GM18498 (cell line): ENCODE data around the gene QSOX2.
"Not testable (repeated sequence)": the region's sequence is repeated elsewhere in the genome, so short reads cannot be mapped to it uniquely, and the experiment has no call there.

Experiments used
- ATAC-seq: cut with Tn5 transposase; IDR thresholded peaks from one replicate; pipeline ENCODE4 v1.9.1; 2021; ENCODE audit warnings: mild to moderate bottlenecking, moderate library complexity; ENCODE audit not compliant: unreplicated experiment

Gene QSOX2

DNA sequence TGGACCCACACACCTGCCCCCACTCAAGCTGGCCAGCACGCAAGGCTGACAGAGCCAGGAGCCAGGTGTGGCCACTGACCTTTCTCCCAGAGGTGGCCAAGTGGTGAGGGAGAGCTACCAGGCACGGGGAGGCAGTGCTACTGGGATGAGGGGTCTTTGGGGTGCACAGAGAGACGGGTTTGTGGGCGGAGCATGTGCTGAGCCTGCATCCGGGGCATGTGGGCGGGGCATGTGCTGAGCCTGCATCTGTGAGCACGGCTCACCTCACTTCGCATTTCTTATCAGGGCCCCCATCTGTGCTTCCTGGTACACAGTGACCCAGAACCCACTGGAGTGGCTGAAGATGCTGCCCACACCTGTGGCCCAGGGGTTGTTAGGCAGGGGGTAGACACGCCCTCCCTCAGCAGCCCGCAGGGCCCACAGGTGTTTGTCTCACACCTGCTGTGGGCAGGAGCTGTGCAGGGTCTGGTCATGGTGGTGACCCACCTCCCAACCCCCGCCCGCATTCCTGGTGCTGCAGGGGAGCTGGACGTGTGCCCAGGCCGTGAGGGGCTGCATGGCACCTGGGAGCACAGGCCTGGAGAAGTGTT lies 36.8 kb upstream of the QSOX2 start:
- no peak for ATAC-seq

DNA sequence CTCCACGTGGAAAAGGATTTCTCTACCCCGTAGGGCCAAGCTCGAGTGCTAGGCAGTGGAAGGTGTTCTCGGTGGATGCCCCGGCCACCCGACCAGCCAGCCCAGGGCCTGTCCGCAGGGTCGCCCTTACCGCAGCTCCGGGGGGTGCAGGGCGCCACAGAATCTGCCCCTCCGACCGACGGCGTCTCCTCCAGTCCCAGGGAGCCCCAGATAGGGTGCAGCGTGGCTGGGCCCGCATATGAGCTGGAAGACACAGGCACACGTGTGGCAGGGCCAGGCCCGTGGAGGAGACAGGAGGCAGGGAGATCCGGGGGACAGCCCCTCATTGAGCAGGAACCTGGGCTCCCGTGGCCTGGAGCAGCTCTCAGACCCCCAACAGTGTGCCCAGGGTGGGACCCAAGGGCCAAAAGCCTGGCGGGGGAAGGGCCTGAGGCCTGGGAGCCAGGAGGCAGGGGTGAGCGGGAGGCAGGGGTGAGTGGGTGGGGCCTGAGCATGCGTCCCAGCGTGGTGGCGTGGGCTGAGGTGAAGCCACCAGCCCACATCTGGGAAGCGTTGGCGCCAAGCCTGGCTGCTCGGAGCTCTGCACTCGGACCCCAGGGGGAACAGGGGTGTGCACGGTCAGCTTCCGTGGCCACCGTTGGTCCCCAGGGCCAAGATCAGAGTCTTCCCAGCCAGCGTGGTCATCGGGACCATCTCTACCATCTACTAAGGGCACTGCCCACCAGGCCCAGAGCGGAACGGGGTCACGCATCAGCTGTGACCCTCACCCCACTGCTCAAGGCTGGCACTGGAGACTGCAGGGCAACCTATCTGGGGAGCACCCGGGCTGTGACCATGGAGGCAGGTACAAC lies 36.0 kb upstream of the QSOX2 start:
- ATAC-seq = no peak

DNA sequence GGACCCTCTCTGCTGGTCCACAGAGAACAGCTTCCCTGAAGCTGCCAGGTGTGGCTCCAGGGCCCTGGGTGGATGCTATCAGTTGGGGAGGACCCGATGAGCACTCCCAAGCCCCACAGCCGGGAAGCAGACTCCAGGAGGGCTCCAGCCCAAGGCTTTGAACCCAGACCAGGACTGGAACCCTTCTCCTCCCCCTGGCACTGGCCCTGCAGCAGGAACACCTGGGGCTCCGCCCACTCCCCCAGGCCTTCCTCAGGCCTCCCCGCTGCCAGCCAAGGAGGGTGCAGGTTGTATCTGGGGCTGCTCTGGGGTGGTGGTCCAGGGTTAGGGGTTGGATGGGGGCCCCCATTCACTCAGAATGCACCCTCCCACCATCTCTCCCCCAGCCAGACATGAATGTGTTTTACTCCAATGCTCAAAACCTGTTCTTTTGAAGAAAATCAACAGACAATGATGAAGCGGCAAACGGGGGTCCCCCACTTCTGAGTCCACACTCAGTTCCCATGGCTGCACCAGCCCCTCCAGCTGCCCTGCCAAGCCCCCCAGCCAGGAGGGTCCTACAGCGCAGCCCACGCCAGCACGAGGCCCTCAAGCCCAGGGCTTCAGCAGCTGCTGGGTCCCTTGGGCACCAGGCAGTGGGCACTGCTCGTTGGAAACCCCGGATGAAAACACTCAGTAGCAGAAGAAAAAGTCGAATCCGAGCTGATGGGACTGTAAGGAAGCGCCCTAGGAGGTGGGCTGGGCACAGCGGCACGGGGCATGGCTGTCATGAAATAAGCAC lies 35.1 kb upstream of the QSOX2 start:
- ATAC-seq = no peak

DNA sequence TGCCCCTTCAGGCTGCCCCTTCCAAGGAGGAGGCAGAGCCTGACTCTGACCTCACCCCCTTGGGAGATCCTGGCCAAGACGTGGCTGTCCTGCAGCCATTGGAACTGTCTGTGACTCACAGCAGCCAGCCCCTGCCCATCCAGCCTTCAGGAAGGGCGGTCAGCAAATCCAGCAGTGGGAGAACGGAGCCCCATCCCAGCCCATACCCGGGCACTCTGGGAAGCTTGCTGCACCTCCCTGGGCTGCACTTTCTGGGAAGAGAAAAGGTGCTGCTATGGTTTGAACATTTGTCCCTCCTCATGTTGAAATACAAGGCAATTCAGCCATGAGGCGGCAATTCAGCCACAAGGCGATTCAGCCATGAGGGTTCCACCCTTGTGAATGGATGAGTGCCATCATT lies 33.9 kb upstream of the QSOX2 start:
- no peak for ATAC-seq

DNA sequence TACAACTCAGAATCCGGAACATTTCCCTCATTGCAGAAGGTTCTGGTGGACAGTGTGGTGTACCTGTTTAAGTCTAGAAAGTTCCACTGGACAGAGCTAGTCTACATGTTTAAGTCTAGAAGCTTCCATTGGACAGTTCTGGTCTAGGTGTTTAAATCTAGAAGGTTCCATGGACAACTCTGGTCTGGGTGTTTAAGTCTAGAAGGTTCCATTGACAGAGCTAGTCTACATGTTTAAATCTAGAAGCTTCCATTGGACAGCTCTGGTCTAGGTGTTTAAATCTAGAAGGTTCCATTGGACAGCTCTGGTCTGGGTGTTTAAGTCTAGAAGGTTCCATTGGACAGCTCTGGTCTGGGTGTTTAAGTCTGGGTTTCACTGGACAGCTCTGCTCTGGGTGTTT lies 33.3 kb upstream of the QSOX2 start:
- ATAC-seq = no peak

DNA sequence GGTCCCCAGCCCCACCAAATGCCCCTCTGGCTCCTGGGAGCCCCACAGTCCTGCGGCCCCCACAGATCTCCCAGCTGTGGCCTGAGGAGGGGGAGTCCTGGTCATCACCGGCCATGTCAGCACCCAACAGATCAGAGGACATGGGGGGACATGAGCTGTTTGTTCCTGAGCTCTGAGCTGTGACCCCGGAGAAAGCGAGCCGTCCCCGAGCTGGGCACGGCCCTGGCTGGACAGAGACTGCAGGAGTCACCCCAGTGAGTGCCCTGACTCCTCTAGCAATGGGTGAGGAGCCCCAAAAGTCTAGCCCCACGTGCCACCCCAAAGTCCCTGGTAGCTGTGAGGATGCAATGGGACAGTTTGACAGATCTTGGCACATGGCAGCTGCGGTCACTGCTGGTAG lies 32.6 kb upstream of the QSOX2 start:
- ATAC-seq = no peak

DNA sequence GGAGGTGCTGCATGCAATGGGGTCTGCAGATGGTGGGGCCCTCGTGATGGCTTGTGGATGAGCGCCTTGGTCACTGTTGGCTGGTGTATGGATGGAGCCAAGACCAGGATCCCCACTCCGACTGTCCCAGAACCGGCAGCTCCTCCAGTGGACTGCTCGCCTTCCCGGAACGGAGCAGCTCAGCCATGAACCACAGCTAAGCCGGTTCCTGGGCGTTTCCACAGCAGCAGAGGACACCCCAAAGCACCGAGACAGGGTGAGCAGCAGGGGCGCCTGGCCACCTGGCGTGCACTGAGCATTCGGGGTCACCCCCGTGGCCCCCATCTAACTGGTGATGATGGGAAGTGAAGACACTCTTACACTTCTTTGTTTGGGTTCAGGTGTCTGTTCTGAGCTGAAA lies 32.1 kb upstream of the QSOX2 start:
- ATAC-seq = no peak

DNA sequence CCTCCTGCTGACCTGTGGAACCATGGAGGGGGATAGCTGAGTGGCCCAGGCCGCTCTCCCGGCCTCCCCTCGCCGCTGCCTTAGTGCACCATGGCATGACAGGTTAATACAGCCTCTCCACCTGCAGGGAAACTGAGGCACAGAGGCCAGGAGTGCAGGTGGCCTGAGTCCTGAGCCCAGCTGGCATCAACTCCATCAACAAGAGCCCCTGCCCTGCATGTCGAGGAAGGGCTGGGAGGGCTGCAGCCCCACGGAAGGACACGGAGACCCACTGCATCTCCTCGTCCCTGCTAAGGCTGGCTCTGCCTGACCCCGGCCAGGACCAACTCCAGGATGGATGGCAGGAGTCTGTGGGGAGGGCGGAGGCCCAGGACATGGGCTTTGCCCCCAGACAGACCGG lies 31.1 kb upstream of the QSOX2 start:
- ATAC-seq = no peak

DNA sequence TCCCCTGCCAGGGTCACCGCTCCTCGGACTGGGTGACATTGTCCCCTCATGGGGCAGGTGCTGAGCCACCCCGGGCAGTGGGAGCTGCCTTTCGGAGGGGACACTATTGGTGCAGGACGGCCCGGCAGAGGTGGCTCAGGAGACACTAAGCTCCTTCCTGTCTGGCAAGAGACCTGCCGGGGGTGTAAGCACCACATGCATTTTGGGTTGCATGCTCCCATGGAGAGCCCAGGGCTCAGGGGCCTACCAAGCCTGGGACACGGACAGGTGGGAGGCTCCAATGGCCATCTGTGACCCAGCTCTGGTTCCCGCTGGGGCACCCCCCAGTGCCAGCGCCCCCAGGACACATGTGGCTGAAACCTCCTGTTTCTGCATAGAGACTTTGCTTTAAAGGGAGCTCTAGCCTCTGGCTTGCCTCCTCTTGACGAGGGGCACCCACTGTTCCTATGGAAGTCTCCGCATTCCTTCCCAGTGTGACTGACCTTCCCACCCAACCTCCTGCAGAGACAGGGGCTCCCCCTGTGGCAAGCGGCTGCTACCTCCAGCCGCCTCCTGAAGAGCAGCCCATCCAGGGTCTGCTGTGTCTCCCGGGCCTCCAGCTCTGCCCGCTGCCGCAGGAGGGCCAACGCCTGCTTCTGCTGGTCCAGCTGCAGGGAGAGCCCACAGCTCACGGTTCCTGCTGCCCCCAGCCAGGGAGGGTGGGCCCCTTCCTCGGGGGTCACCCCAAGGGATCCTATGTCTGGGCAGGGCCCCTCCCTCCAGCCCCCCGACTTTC lies 30.2 kb upstream of the QSOX2 start:
- no peak for ATAC-seq

DNA sequence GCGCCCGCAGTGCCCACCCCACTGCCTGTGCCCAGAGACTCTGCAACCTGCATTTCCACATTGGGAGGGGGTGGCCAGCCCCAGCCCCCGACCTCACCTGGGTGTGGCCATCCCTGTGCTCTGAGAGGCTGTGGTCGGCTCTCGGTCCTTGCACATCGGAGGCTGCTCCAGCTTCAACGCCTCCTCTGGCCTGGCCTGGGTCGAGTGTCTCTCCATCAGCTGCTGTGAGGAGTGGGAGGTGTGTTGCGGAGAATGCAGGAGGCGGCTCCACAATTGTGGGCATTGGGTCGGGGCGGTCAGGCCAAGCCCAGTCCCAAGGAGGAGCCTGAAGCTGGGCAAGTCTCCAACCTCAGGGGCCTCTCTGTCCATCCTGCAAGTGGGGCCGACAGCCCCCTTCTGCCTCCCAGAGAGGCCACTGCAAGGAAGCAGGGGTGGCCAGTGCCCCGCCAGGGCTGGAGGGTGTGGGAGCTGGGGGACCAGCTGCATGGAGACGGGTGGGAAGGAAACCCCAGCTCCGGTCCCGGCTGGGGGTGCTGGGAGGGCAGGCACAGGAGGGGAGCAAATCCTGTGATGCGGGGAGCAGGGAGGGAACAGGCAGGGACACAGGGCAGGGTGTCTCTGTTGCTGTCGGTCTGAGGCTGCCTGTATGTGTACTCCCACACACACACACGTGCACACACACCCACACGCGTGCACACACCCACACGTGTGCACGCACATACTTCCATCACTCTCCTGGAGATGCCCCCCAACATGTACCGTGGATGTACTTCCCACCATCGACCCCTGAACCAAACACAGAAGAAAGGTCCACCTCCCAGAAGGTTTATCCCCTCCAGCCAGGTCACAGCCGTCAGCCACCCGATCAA lies 29.4 kb upstream of the QSOX2 start:
- no peak for ATAC-seq

DNA sequence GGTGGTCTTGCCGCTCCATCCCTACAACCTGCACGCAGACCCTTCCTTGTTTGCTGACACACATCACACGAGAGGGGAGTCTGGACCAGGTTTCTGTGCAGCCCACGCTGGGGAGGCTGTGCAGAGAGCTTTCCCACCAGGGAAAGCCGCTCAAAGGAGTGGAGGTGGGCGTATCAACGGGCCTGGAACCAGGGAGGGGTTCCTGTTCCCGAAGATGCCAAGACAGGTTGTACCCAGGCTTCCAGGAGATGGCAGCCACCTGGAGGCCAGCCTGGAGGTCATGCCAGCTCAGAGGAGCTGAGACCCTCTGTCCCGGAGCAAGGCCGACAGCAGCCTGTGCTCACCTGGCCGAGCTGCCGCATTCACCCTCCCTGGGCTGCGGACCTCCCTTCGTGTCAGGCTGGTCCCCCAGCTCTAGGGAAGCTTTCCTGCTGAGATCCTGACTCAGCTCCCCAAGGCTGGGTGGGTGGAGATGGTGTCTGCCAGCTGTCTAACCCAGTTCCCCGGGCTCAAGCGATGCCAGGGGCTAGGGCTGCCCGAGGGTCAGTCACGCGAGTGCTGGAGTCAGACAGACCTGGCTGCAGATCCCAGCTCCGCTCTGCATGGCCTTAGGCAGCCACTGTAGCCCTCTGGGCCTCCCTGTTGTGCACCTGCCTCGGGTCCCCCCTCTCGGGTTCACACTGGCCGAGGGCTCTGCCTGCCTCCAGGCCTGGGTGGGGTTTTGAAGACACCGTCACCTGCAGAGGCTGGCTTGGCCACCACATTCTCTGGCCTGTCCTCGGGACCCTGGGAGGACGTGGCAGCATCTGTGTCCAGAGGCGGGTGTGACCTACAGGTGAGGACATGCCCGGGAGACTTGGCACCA lies 28.5 kb upstream of the QSOX2 start:
- no peak for ATAC-seq

DNA sequence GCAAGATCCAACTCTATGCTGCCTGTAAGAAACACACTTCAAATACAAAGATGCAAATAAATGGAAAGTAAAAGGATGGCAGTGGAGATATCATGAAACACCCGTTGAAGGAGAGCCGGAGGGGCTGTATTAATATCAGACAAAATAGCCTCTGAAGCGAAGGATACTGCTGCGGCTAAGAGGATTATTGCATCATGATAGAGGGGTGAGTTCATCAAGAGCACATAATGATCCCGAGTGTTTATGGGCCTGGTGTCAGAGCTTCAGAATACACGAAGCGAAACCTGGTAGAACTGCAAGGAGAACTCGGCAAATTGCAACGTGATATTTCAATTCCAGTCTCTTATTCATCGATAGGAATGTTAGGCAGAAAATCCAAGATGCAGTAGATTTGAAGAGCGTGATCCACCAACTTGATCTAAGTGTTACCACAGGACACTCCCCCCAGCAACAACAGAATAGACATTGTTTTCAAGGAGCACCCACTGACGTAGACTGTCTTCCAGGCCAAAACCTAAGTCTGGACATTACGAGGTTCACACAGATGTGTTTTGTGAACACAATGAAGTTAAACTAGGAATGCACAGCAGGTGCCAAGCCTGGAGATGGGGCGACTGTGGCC lies 27.7 kb upstream of the QSOX2 start:
- no peak for ATAC-seq

DNA sequence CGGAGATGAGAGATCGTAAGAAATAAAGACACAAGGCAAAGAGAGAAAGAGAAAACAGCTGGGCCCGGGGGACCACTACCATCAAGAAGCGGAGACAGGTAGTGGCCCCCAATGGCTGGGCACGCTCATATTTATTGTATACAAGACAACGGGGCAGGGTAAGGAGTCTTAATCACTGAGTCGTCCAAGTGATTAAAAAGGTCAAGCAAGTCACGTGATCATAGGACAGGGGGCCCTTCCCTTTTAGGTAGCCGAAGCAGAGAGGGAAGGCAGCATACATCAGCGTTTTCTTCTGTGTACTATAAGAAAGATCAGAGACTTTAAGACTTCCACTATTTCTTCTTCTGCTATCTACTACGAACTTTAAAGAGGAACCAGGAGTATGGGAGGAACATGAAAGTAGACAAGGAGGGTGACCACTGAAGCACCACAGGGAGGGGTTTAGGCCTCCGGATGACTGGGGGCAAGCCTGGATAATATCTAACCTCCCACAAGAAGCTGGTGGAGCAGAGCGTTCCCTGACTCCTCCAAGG lies 24.6 kb upstream of the QSOX2 start:
- no peak for ATAC-seq

DNA sequence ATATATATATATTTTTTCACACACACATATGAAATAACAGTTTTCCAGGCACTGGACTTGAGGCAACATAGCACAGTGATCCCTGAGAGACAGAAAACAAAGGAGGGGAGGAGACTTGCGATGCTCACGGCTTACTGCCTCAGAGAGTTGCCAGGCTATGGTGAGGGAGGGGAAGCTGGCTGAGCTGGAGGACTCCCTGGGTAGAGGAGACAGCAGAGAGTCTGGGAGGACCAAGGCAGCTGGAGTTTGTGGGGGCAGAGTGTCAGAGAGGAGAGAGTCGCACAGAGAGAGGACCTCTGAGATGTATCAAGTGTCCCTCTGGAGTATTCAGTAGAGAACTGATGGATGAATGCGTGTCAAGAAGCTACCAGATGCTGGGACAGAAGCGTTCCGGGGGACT lies 23.1 kb upstream of the QSOX2 start:
- ATAC-seq = no peak

DNA sequence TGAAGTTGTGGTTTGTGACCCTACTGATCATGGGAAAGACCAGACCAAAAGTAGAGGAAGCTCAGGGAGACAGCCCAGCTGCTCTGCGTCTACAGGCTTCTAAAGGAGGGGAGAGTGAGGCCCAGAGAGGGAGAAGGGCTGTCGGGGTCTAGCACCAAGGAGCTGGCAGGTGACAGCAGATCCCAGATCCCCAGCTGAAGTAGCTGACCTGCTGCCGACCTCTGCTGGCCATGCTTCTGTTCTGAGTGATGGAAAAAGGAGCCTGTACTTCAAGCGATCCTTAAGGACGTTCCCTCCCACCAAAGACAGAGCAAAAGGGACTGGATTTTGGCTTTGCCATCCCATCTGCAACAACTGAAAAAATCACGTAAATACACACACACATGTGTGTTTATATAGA lies 22.7 kb upstream of the QSOX2 start:
- no peak for ATAC-seq

DNA sequence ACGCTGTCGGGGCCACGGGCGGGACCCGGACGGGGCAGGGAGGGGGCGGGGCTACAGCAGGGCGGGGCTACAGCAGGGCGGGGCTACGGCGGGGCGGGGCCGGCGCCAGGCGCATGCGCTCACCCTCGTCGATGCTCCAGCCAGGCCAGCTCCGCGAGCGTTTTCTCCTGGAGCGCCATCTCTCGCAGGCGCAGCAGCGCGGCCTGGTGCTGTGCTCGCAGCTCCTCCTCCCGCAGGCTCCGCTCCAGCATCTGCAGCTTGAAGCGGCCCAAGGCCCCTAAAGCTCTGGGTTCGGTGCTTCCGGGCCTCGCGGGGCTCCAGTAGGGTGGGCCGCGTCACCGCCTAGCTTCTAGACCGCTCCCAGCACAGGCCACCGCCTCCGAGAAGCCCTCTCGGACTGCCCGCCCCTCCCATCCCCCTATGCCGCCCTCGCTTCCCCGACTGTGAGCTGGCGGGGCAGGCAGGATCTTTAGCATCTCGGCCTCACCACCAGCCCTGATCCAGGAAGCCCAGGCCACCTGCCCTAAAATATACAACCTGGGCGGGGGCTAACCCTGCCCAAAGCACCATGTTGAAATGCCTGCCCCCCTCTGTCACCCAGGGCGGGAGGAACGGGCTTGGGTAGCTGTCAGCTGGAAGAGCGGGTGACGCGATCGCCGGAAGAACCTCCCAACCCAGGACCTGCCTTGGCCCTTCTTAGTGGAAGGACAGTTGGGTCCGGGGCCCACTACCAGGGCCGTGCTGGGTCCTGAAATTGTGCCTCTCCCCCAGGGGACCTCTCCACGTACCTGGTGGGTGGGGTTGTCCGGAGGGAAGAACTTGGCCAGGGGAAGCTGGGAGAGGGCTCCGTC lies 21.9 kb upstream of the QSOX2 start:
- peak; percentile 78 for ATAC-seq

DNA sequence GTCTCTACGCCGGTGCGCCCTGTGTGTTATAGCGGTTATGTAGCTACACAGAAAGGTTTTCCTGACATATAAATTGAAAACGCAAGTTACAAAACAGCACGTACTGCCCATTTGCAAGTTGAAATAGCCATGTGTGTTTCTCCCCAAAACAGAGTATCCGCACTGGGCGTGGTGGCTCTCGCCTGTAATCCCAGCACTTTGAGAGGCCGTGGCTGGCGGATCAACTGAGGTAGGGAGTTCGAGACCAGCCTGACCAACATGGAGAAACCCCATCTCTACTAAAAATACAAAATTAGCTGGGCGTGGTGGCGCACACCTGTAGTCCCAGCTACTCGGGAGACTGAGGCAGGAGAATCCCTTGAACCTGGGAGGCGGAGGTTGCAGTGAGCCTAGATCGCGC lies 21.0 kb upstream of the QSOX2 start:
- ATAC-seq = not testable (repeated sequence)
